Ishikawa (cell line): Measurements from ENCODE around the gene DLEC1.

Source experiments
- CEBPB ChIP-seq: IDR thresholded peaks from 2 replicates; pipeline ENCODE4 v1.6.1; 2012
- CREB1 ChIP-seq: IDR thresholded peaks from 2 replicates; pipeline ENCODE4 v1.6.1; 2012; ENCODE audit warnings: low read depth
- EGR1 ChIP-seq: IDR thresholded peaks from 2 replicates; pipeline ENCODE4 v1.6.1; 2012
- EP300 ChIP-seq: IDR thresholded peaks from 2 replicates; pipeline ENCODE4 v1.6.1; 2012; ENCODE audit warnings: borderline replicate concordance
- FOXM1 ChIP-seq: IDR thresholded peaks from 2 replicates; pipeline ENCODE4 v1.6.1; 2012; ENCODE audit warnings: low read depth, borderline replicate concordance
- MAX ChIP-seq: IDR thresholded peaks from 2 replicates; pipeline ENCODE4 v1.6.1; 2012
- NFIC ChIP-seq: IDR thresholded peaks from 2 replicates; pipeline ENCODE4 v1.6.1; 2012
- RAD21 ChIP-seq: IDR thresholded peaks from 2 replicates; pipeline ENCODE4 v1.6.1; 2012; ENCODE audit warnings: low read depth
- TAF1 ChIP-seq: IDR thresholded peaks from 2 replicates; pipeline ENCODE4 v1.6.1; 2012; ENCODE audit warnings: low read depth, mild to moderate bottlenecking
- TCF12 ChIP-seq: IDR thresholded peaks from 2 replicates; pipeline ENCODE4 v1.6.1; 2012; ENCODE audit warnings: low read depth
- TEAD4 ChIP-seq: IDR thresholded peaks from 2 replicates; pipeline ENCODE4 v1.6.1; 2012
- USF1 ChIP-seq: IDR thresholded peaks from 2 replicates; pipeline ENCODE4 v1.6.1; 2012
- YY1 ChIP-seq: IDR thresholded peaks from 2 replicates; pipeline ENCODE4 v1.6.1; 2012; ENCODE audit warnings: low read depth
- ZBTB7A ChIP-seq: IDR thresholded peaks from 2 replicates; pipeline ENCODE4 v1.6.1; 2012; ENCODE audit warnings: low read depth
- TF ChIP-seq, protein P1 (sequence below): IDR thresholded peaks from 2 replicates; pipeline ENCODE4 v1.6.1; 2012; ENCODE audit warnings: low read depth, mild to moderate bottlenecking

Gene DLEC1

GRCh38 chr3:38137615-38138348, 98.8 kb downstream of the DLEC1 start:
- no peak for TF ChIP-seq EP300
- no peak; the same call in 1 of the 2 replicates for TF ChIP-seq TEAD4
- no peak for TF ChIP-seq YY1
- no peak for TF ChIP-seq EGR1
- no peak for TF ChIP-seq CEBPB
- TF ChIP-seq MAX: no peak
- TF ChIP-seq NFIC: no peak
- TF ChIP-seq, protein P1, sequence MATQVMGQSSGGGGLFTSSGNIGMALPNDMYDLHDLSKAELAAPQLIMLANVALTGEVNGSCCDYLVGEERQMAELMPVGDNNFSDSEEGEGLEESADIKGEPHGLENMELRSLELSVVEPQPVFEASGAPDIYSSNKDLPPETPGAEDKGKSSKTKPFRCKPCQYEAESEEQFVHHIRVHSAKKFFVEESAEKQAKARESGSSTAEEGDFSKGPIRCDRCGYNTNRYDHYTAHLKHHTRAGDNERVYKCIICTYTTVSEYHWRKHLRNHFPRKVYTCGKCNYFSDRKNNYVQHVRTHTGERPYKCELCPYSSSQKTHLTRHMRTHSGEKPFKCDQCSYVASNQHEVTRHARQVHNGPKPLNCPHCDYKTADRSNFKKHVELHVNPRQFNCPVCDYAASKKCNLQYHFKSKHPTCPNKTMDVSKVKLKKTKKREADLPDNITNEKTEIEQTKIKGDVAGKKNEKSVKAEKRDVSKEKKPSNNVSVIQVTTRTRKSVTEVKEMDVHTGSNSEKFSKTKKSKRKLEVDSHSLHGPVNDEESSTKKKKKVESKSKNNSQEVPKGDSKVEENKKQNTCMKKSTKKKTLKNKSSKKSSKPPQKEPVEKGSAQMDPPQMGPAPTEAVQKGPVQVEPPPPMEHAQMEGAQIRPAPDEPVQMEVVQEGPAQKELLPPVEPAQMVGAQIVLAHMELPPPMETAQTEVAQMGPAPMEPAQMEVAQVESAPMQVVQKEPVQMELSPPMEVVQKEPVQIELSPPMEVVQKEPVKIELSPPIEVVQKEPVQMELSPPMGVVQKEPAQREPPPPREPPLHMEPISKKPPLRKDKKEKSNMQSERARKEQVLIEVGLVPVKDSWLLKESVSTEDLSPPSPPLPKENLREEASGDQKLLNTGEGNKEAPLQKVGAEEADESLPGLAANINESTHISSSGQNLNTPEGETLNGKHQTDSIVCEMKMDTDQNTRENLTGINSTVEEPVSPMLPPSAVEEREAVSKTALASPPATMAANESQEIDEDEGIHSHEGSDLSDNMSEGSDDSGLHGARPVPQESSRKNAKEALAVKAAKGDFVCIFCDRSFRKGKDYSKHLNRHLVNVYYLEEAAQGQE: no peak
- no peak for TF ChIP-seq TAF1
- TF ChIP-seq FOXM1: no peak
- no peak for TF ChIP-seq CREB1
- no peak for TF ChIP-seq RAD21

GRCh38 chr3:38138349-38139190, 99.6 kb downstream of the DLEC1 start, which contains the start of gene MYD88:
TSS of gene MYD88 (plus strand) at chr3:38138661. CDS start at chr3:38138701, 40 bp downstream.
- TF ChIP-seq EGR1 (no peak), EP300 (no peak), MAX (no peak), NFIC (no peak), TAF1 (no peak), ZBTB7A (no peak), CREB1 (no peak)
- TF ChIP-seq, protein P1: no peak

GRCh38 chr3:38139191-38139590, 100.2 kb downstream of the DLEC1 start:
- TF ChIP-seq NFIC: no peak
- TF ChIP-seq CREB1: no peak
- TF ChIP-seq TAF1: no peak
- no peak for TF ChIP-seq YY1
- TF ChIP-seq EGR1: no peak
- TF ChIP-seq TEAD4: no peak
- TF ChIP-seq, protein P1: no peak
- no peak for TF ChIP-seq MAX
- TF ChIP-seq TCF12: no peak
- no peak for TF ChIP-seq RAD21
- TF ChIP-seq USF1: no peak
- no peak for TF ChIP-seq ZBTB7A
- TF ChIP-seq CEBPB: no peak
- no peak for TF ChIP-seq FOXM1
- TF ChIP-seq EP300: no peak

DNA sequence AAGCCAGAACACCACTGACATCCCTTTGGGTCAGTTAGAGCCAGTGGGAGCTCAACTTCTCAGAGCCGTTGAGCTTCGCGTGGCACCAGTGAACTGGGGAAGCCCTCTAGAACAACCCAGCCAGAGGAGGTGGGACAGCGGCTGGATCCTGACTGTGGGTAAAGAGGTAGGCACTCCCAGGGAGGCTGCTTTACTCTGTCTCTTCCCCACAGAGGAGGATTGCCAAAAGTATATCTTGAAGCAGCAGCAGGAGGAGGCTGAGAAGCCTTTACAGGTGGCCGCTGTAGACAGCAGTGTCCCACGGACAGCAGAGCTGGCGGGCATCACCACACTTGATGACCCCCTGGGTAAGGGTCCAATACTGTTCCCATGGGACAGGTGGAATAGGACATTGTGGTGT, 100.6 kb downstream of the DLEC1 start:
- TF ChIP-seq EP300 (no peak), FOXM1 (no peak), MAX (no peak), TAF1 (no peak), EGR1 (no peak), CREB1 (no peak), USF1 (no peak), RAD21 (no peak), TCF12 (no peak), TEAD4 (no peak), YY1 (no peak), ZBTB7A (no peak)
- TF ChIP-seq, protein P1: no peak
